Prostate gland (tissue), 2 donors: ENCODE results near the gene ADAM11.
A peak's percentile ranks its signal among the peaks of the same experiment; 100 is the strongest.

ENCODE experiments used
- CTCF ChIP-seq, 4 experiments: fragments of 200-600 bp in 2 of 4; fragments of 450-650 bp in 2 of 4; sonication (generic) in 2 of 4; IDR thresholded peaks; 1 replicate in 3 of 4; 2 replicates in 1 of 4; pipeline ENCODE4 v1.5.1; 2016 to 2019; ENCODE audit warnings: antibody characterized with exemption in 4 of 4, mild to moderate bottlenecking in 2 of 4, moderate library complexity in 2 of 4
- POLR2A ChIP-seq: fragments of 450-650 bp; IDR thresholded peaks from one replicate; pipeline ENCODE4 v1.6.1; 2016; ENCODE audit warnings: antibody characterized with exemption, mild to moderate bottlenecking
- POLR2AphosphoS5 ChIP-seq: sonication (generic); formaldehyde crosslinking; IDR thresholded peaks from one replicate; pipeline ENCODE4 v1.6.1; 2017; ENCODE audit warnings: antibody characterized with exemption

- TF ChIP-seq CTCF (IDR thresholded peaks at IDR 0.05), result peak; percentile 67 to 85 (median 82)
- no peak for TF ChIP-seq POLR2A
- TF ChIP-seq POLR2AphosphoS5, result peak; percentile 70
Observed at GRCh38 chr17:44779211-44780025, 20.6 kb downstream of the ADAM11 start.
